Epithelial cell of proximal tubule (primary cell): ENCODE data around the gene OR52N2. TPM values are rescaled to one million over a fixed set of nuclear protein-coding genes. Genes with fewer than 3 reads are reported as not detected.
A peak's percentile ranks its signal among the peaks of the same experiment; 100 is the strongest.

Experiments
- DNase-seq: peaks from one replicate; pipeline ENCODE4 v3.0.0-alpha.2; 2011; ENCODE audit warnings: low read depth
- H3K4me3 ChIP-seq: 2 replicates; pipeline ENCODE4 v1.5.1; 2011; ENCODE audit warnings: low read depth, mild to moderate bottlenecking, low read length
- CTCF ChIP-seq: conservative IDR thresholded peaks from 2 replicates; pipeline ENCODE4 v1.5.1; 2012; ENCODE audit warnings: low read depth, mild to moderate bottlenecking, low read length
- total RNA-seq: library from RNA; depleted of rRNA; stranded (reverse); fragments of >200 nt; gene quantifications from 2 replicates; pipeline ENCODE4 v1.2.3, GENCODE V29; 2015

The OR52N2 gene
- total RNA-seq, 1 donor from 2014 or later = not detected

GRCh38 chr11:5809122-5809519 is 397 bp downstream of the OR52N2 start:
- TF ChIP-seq CTCF = no peak
- DNase-seq = no peak
- H3K4me3 ChIP-seq = peak overlapping the region; percentile 51

GRCh38 chr11:5809905-5810795 is 1.4 kb downstream of the OR52N2 start:
- no peak for DNase-seq
- H3K4me3 ChIP-seq = no peak overlapping the region
- TF ChIP-seq CTCF = no peak

GRCh38 chr11:5815534-5815933 is 6.8 kb downstream of the OR52N2 start:
- TF ChIP-seq CTCF = no peak
- no peak overlapping the region for H3K4me3 ChIP-seq
- no peak for DNase-seq

GRCh38 chr11:5818245-5818886 is 9.6 kb downstream of the OR52N2 start:
- no peak for TF ChIP-seq CTCF
- H3K4me3 ChIP-seq = no peak overlapping the region
- no peak for DNase-seq

GRCh38 chr11:5831196-5831829 is 22.6 kb downstream of the OR52N2 start:
- H3K4me3 ChIP-seq = no peak overlapping the region
- no peak for DNase-seq
- TF ChIP-seq CTCF = no peak

- no peak for TF ChIP-seq CTCF
- H3K4me3 ChIP-seq = no peak overlapping the region
- DNase-seq = no peak
Observed at GRCh38 chr11:5833446-5833845, 24.7 kb downstream of the OR52N2 start.
